Measurements from ENCODE around the gene DCTN2. TPM values are rescaled to one million over a fixed set of nuclear protein-coding genes. Genes with fewer than 3 reads are reported as not detected.
"Not testable (repeated sequence)": the region's sequence is repeated elsewhere in the genome, so short reads cannot be mapped to it uniquely, and the experiment has no call there.

The DCTN2 gene
- total RNA-seq, 1 experiment from 2014 or later, result 121 TPM

- no TSS peak for BruUV-seq (replicated peaks)
- TF ChIP-seq CTCF (IDR thresholded peaks at IDR 0.05; ENCODE audit: unreplicated experiment), result no peak
- no peaks in the 10 kb centered on the region for H3K9me3 Mint-ChIP-seq (ENCODE audit: low read depth, unreplicated experiment)
- peak overlapping the region; percentile 71 for H3K27ac Mint-ChIP-seq (ENCODE audit: unreplicated experiment)
- CTCF ChIA-PET, result interaction anchor here (0.6 kb wide), 1 partner anchor 1058 kb away, joined by 3 read pairs; no protein-coding TSS in a partner anchor
- H3K4me1 Mint-ChIP-seq (ENCODE audit: low read depth, unreplicated experiment), result no peaks in the 10 kb centered on the region
- no peak for DNase-seq
- intact Hi-C loops (cut with micrococcal nuclease; ENCODE audit: unreplicated experiment), result no loop called here
- peaks cover 82% of the 10 kb centered on the region for H3K36me3 Mint-ChIP-seq (ENCODE audit: insufficient read depth, unreplicated experiment)
- H3K27me3 Mint-ChIP-seq (ENCODE audit: unreplicated experiment), result no peaks in the 10 kb centered on the region
- no peak overlapping the region for H3K4me3 Mint-ChIP-seq (ENCODE audit: low read depth, unreplicated experiment)
Observed at GRCh38 chr12:57496822-57497221, 50.2 kb downstream of the DCTN2 start.

GRCh38 chr12:57495051-57495701 is 51.8 kb downstream of the DCTN2 start:
- H3K27ac Mint-ChIP-seq (ENCODE audit: unreplicated experiment); H3K4me1 Mint-ChIP-seq (ENCODE audit: low read depth, unreplicated experiment); BruUV-seq (replicated peaks); CTCF ChIA-PET; H3K27me3 Mint-ChIP-seq (ENCODE audit: unreplicated experiment); H3K9me3 Mint-ChIP-seq (ENCODE audit: low read depth, unreplicated experiment); DNase-seq; intact Hi-C loops (cut with micrococcal nuclease; ENCODE audit: unreplicated experiment); H3K4me3 Mint-ChIP-seq (ENCODE audit: low read depth, unreplicated experiment): not testable (repeated sequence)
- H3K36me3 Mint-ChIP-seq (ENCODE audit: insufficient read depth, unreplicated experiment), result peaks cover 82% of the 10 kb centered on the region

- intact Hi-C loops (cut with micrococcal nuclease; ENCODE audit: unreplicated experiment), result no loop called here
- Mint-ChIP-seq H3K27me3 (ENCODE audit: unreplicated experiment) (no peaks in the 10 kb centered on the region), H3K9me3 (ENCODE audit: low read depth, unreplicated experiment) (no peaks in the 10 kb centered on the region), H3K4me1 (ENCODE audit: low read depth, unreplicated experiment) (peaks cover 9% of the 10 kb centered on the region), H3K27ac (ENCODE audit: unreplicated experiment) (no peak overlapping the region), H3K36me3 (ENCODE audit: insufficient read depth, unreplicated experiment) (peaks cover 73% of the 10 kb centered on the region), H3K4me3 (ENCODE audit: low read depth, unreplicated experiment) (no peak overlapping the region)
- no peak for DNase-seq
- CTCF ChIA-PET, result no interaction called here
- BruUV-seq (replicated peaks), result no TSS peak
- TF ChIP-seq CTCF (IDR thresholded peaks at IDR 0.05; ENCODE audit: unreplicated experiment), result peak; percentile 16
Observed at GRCh38 chr12:57491393-57492280, 55.4 kb downstream of the DCTN2 start.

- intact Hi-C loops (cut with micrococcal nuclease; ENCODE audit: unreplicated experiment), result no loop called here
- Mint-ChIP-seq H3K4me1 (ENCODE audit: low read depth, unreplicated experiment) (peaks cover 9% of the 10 kb centered on the region), H3K4me3 (ENCODE audit: low read depth, unreplicated experiment) (no peak overlapping the region), H3K27ac (ENCODE audit: unreplicated experiment) (peak overlapping the region; percentile 99), H3K9me3 (ENCODE audit: low read depth, unreplicated experiment) (no peaks in the 10 kb centered on the region), H3K27me3 (ENCODE audit: unreplicated experiment) (no peaks in the 10 kb centered on the region), H3K36me3 (ENCODE audit: insufficient read depth, unreplicated experiment) (peaks cover 62% of the 10 kb centered on the region)
- no TSS peak for BruUV-seq (replicated peaks)
- TF ChIP-seq CTCF (IDR thresholded peaks at IDR 0.05; ENCODE audit: unreplicated experiment), result no peak
- CTCF ChIA-PET, result no interaction called here
- DNase-seq, result no peak
Observed at GRCh38 chr12:57490126-57490525, 56.9 kb downstream of the DCTN2 start.

All from Calu3 (cell line).